Transverse colon (tissue), 4 donors: ENCODE results near the gene CDYL. TPM values are rescaled to one million over a fixed set of nuclear protein-coding genes. Genes with fewer than 3 reads are reported as not detected.

Source experiments
- DNase-seq: peaks from one replicate; pipeline ENCODE4 v3.0.0-alpha.2; 2019
- H3K27ac ChIP-seq, 4 donors: fragments of 200-600 bp; sonication (generic); 2 replicates each; pipeline ENCODE4 v1.5.1; 2016 to 2018; ENCODE audit warnings: inconsistent platforms in 4 of 4
- H3K27me3 ChIP-seq: fragments of 200-600 bp; sonication (generic); 2 replicates; pipeline ENCODE4 v1.5.1; 2017; ENCODE audit warnings: inconsistent platforms
- H3K36me3 ChIP-seq, 4 donors: fragments of 200-600 bp; sonication (generic); 2 replicates each; pipeline ENCODE4 v1.5.1; 2017 to 2019; ENCODE audit warnings: inconsistent platforms in 4 of 4
- H3K4me1 ChIP-seq, 4 donors: fragments of 200-600 bp; sonication (generic); 2 replicates each; pipeline ENCODE4 v1.5.1; 2017 to 2020; ENCODE audit warnings: inconsistent platforms in 4 of 4
- H3K4me3 ChIP-seq, 4 donors: fragments of 200-600 bp; sonication (generic); 1 replicate in 1 of 4; 2 replicates in 3 of 4; pipeline versions ENCODE4 v1.5.1 to v1.6.1; 2017 to 2019; ENCODE audit warnings: inconsistent platforms in 4 of 4
- H3K9me3 ChIP-seq, 2 donors: fragments of 200-600 bp; sonication (generic); 2 replicates each; pipeline ENCODE4 v1.5.1; 2017 to 2019; ENCODE audit warnings: inconsistent platforms in 2 of 2
- CTCF ChIP-seq, 5 experiments: fragments of 200-600 bp in 3 of 5; fragments of 450-650 bp in 2 of 5; sonication (generic) in 3 of 5; IDR thresholded peaks; 1 replicate in 2 of 5; 2 replicates in 3 of 5; pipeline ENCODE4 v1.5.1; 2016 to 2017; ENCODE audit warnings: antibody characterized with exemption in 5 of 5, inconsistent platforms in 3 of 5, mild to moderate bottlenecking in 2 of 5, moderate library complexity in 1 of 5
- EP300 ChIP-seq: sonication (generic); formaldehyde crosslinking; IDR thresholded peaks from one replicate; pipeline ENCODE4 v1.6.1; 2017; ENCODE audit warnings: antibody characterized with exemption, low read depth
- POLR2A ChIP-seq: fragments of 450-650 bp; IDR thresholded peaks from one replicate; pipeline ENCODE4 v1.6.1; 2016; ENCODE audit warnings: antibody characterized with exemption, mild to moderate bottlenecking, moderate library complexity
- POLR2AphosphoS5 ChIP-seq, 3 donors: sonication (generic); formaldehyde crosslinking; IDR thresholded peaks; one replicate each; pipeline ENCODE4 v1.6.1; 2016; ENCODE audit warnings: antibody characterized with exemption in 3 of 3
- WGBS, 2 donors: methylation state at CpG; one replicate each; pipeline ENCODE4 v1.1.5; 2018; ENCODE audit warnings: low coverage in 1 of 2; 5-methylcytosine and 5-hydroxymethylcytosine counted together
- in situ Hi-C, 4 donors: fragments of 200-750 bp; cut with MboI; loops; one replicate each; pipeline versions ENCODE4 v1.15.0 to v1.15.1; 2017; ENCODE audit warnings: low sequenced_read_pairs in 3 of 4, low pct_ligation_motif_present in 1 of 4, low pct_unique_long_range_greater_than_20kb in 1 of 4
- intact Hi-C: fragments of 100-400 bp; cut with DNase I; formaldehyde crosslinking; loops from one replicate; pipeline ENCODE4 v1.15.1; 2023; ENCODE audit warnings: low total_unique reads
- total RNA-seq, 4 donors: library from RNA; depleted of rRNA; stranded (reverse); fragments of >200 nt; gene quantifications; one replicate each; pipeline ENCODE4 v1.1.0, GENCODE V29; 2016

CDYL gene
- total RNA-seq, 4 donors from 2014 or later, result 23.6 to 40.8 (median 30.0) TPM

- peak overlapping the region; percentile 60 to 76 (median 64) for H3K27ac ChIP-seq
- no peaks in the 10 kb centered on the region for H3K27me3 ChIP-seq
- 41 to 51% methylated on average over 5 to 11 of the region's 11 CpGs for WGBS, 2 donors
- no peaks in the 10 kb centered on the region for H3K36me3 ChIP-seq
- intact Hi-C loops (no loop called here), in situ Hi-C loops (no loop called here)
- H3K4me3 ChIP-seq, result no peak overlapping the region
- no peaks in the 10 kb centered on the region for H3K9me3 ChIP-seq
- no peak for TF ChIP-seq CTCF (IDR thresholded peaks at IDR 0.05)
- peaks cover 5 to 57% (median 48%) of the 10 kb centered on the region in 4 donors for H3K4me1 ChIP-seq
- DNase-seq, result no peak
Measured at GRCh38 chr6:4906293-4907276, 130.4 kb downstream of the CDYL start.

- in situ Hi-C loops (no loop called here), intact Hi-C loops (no loop called here)
- Histone ChIP-seq H3K4me3 (no peak overlapping the region), H3K36me3 (no peaks in the 10 kb centered on the region), H3K9me3 (no peaks in the 10 kb centered on the region), H3K27ac (peak overlapping the region in 1 of 4 donors; percentile 79), H3K4me1 (peaks cover 5 to 57% (median 48%) of the 10 kb centered on the region in 4 donors), H3K27me3 (no peaks in the 10 kb centered on the region)
- DNase-seq, result no peak
- WGBS, 2 donors, result 75 to 85% methylated on average over 4 to 6 of the region's 6 CpGs
- TF ChIP-seq EP300 (no peak), POLR2AphosphoS5 (IDR thresholded peaks at IDR 0.05) (no peak), CTCF (IDR thresholded peaks at IDR 0.05) (no peak), POLR2A (no peak)
Measured at GRCh38 chr6:4907602-4908001, 131.4 kb downstream of the CDYL start.

- TF ChIP-seq EP300 (no peak), POLR2A (no peak), CTCF (IDR thresholded peaks at IDR 0.05) (no peak), POLR2AphosphoS5 (IDR thresholded peaks at IDR 0.05) (no peak)
- intact Hi-C loops (no loop called here), in situ Hi-C loops (no loop called here)
- H3K4me3 ChIP-seq, result no peak overlapping the region
- H3K27me3 ChIP-seq, result no peaks in the 10 kb centered on the region
- peak overlapping the region in 1 of 4 donors; percentile 79 for H3K27ac ChIP-seq
- H3K9me3 ChIP-seq, result no peaks in the 10 kb centered on the region
- 66% methylated on average over 4 of the region's 4 CpGs; no CpG with 5 or more reads in 1 of the 2 donors for WGBS, 2 donors
- peak; percentile 36 for DNase-seq
- no peaks in the 10 kb centered on the region for H3K36me3 ChIP-seq
- H3K4me1 ChIP-seq, result peaks cover 5 to 57% (median 48%) of the 10 kb centered on the region in 4 donors
Measured at GRCh38 chr6:4908062-4908461, 131.9 kb downstream of the CDYL start.

- H3K4me3 ChIP-seq, result no peak overlapping the region
- peak overlapping the region; percentile 62 to 79 (median 66) for H3K27ac ChIP-seq
- no peaks in the 10 kb centered on the region for H3K36me3 ChIP-seq
- H3K4me1 ChIP-seq, result peaks cover 10 to 68% (median 53%) of the 10 kb centered on the region in 4 donors
- no peaks in the 10 kb centered on the region for H3K9me3 ChIP-seq
- DNase-seq, result peak; percentile 39
- TF ChIP-seq POLR2AphosphoS5 (IDR thresholded peaks at IDR 0.05) (peak in 2 of 3 donors; percentile 12 to 42), CTCF (IDR thresholded peaks at IDR 0.05) (peak in 1 of 5 experiments; percentile 13), POLR2A (no peak)
- intact Hi-C loops (no loop called here), in situ Hi-C loops (no loop called here)
- H3K27me3 ChIP-seq, result no peaks in the 10 kb centered on the region
- WGBS, 2 donors, result 45 to 55% methylated on average over 8 to 10 of the region's 10 CpGs
Measured at GRCh38 chr6:4909063-4909706, 133.0 kb downstream of the CDYL start.
